HepG2 (cell line): ENCODE measurements around the gene HES6. TPM values are rescaled to one million over a fixed set of nuclear protein-coding genes. Genes with fewer than 3 reads are reported as not detected.
A peak's percentile ranks its signal among the peaks of the same experiment; 100 is the strongest.

Experiments used
- ATAC-seq: fragments of 200-7000 bp; cut with Tn5 transposase; 3 replicates; pipeline ENCODE4 v1.9.1; 2020; ENCODE audit warnings: mild to moderate bottlenecking, moderate library complexity
- BruUV-seq: library from RNA; stranded (reverse); fragments of 400-500 nt; replicated peaks from 2 replicates; lab custom pipeline; 2021; lab: Mats Ljungman, UMichigan
- CTCF ChIA-PET: fragments of 300-600 bp; formaldehyde crosslinking; extraction: SDS; loops from one replicate; lab custom pipeline; 2021; ENCODE audit warnings: low total read pairs, inconsistent platforms, low intra/inter-chr PET ratio; lab: Yijun Ruan, JAX
- POLR2A ChIA-PET: fragments of 350-600 bp; sonication (Branson Sonifier 250); formaldehyde crosslinking; loops from one replicate; lab custom pipeline; 2020; ENCODE audit warnings: antibody characterized with exemption, inconsistent platforms; lab: Yijun Ruan, JAX
- DNase-seq: peaks from one replicate; pipeline ENCODE4 v3.0.0-alpha.2; 2015; ENCODE audit warnings: low spot score
- FAIRE-seq: peaks from 3 replicates; lab custom pipeline; 2011; peaks lifted over from hg19 to GRCh38; lab: Jason Lieb, UNC
- H2AFZ ChIP-seq: one replicate; pipeline ENCODE4 v1.6.1; 2011; ENCODE audit warnings: low read length, inconsistent platforms
- H3K27ac ChIP-seq: fragments of 300-600 bp; 3 replicates; pipeline ENCODE4 v1.8.0; 2011; ENCODE audit warnings: mixed run types, mild to moderate bottlenecking, mixed read lengths, low read length, inconsistent platforms; ENCODE audit not compliant: insufficient read depth; ENCODE audit errors: extremely low read length
- H3K27me3 ChIP-seq, 2 experiments: fragments of 200-600 bp in 1 of 2; 2 replicates in 1 of 2; 3 replicates in 1 of 2; pipeline versions ENCODE4 v1.6.0 to v1.8.0; 2011; ENCODE audit warnings: low read length in 2 of 2, mild to moderate bottlenecking in 2 of 2, moderate library complexity in 2 of 2, inconsistent platforms in 1 of 2; ENCODE audit not compliant: insufficient read depth in 2 of 2, control insufficient read depth in 1 of 2
- H3K36me3 ChIP-seq, 2 experiments: fragments of 200-600 bp in 1 of 2; replicated peaks in 1 of 2; 2 replicates in 1 of 2; 3 replicates in 1 of 2; pipeline versions ENCODE4 v1.5.1 to v1.8.0; 2011; ENCODE audit warnings: low read length in 2 of 2, inconsistent platforms in 1 of 2; ENCODE audit not compliant: insufficient read depth in 2 of 2, control insufficient read depth in 1 of 2
- H3K4me1 ChIP-seq: 2 replicates; pipeline ENCODE4 v1.5.1; 2012; ENCODE audit warnings: low read length, inconsistent platforms; ENCODE audit not compliant: insufficient read depth
- H3K4me2 ChIP-seq: 2 replicates; pipeline ENCODE4 v1.6.0; 2011; ENCODE audit warnings: low read depth, low read length, inconsistent platforms
- H3K4me3 ChIP-seq, 3 experiments: fragments of 200-600 bp in 1 of 3; sonication (generic), shearing (Covaris generic) in 1 of 3; replicated peaks in 1 of 3; 2 replicates each; pipeline ENCODE4 v1.5.1; 2011 to 2016; ENCODE audit warnings: low read length in 3 of 3, inconsistent platforms in 2 of 3, low read depth in 2 of 3, mild to moderate bottlenecking in 2 of 3, control low read depth in 1 of 3, mixed read lengths in 1 of 3; ENCODE audit not compliant: insufficient read depth in 1 of 3
- H3K79me2 ChIP-seq: one replicate; pipeline ENCODE4 v1.6.1; 2011; ENCODE audit warnings: low read length, inconsistent platforms; ENCODE audit not compliant: insufficient read depth
- H3K9ac ChIP-seq: 2 replicates; pipeline ENCODE4 v1.6.0; 2011; ENCODE audit warnings: mild to moderate bottlenecking, low read depth, low read length, inconsistent platforms; ENCODE audit not compliant: insufficient read depth
- H3K9me3 ChIP-seq: 2 replicates; pipeline ENCODE4 v1.5.1; 2012; ENCODE audit warnings: mild to moderate bottlenecking, low read length
- H4K20me1 ChIP-seq: 2 replicates; pipeline ENCODE4 v1.6.0; 2011; ENCODE audit warnings: inconsistent platforms, mild to moderate bottlenecking, low read length, moderate library complexity; ENCODE audit not compliant: insufficient read depth
- MAZ ChIP-seq, 2 experiments: sonication (generic) in 1 of 2; formaldehyde crosslinking in 1 of 2; IDR thresholded peaks; 2 replicates each; pipeline versions ENCODE4 v1.5.0 to v1.6.1; 2012 to 2020; ENCODE audit warnings: low read depth in 2 of 2, mild to moderate bottlenecking in 2 of 2, borderline replicate concordance in 1 of 2, improper control_type of control experiment in 1 of 2, low read length in 1 of 2, missing genetic modification reagents in 1 of 2, moderate library complexity in 1 of 2
- NFE2 ChIP-seq: sonication (generic); formaldehyde crosslinking; IDR thresholded peaks from 2 replicates; pipeline ENCODE4 v1.4.0; 2020; ENCODE audit warnings: missing genetic modification reagents
- SMAD3 ChIP-seq: sonication (generic); formaldehyde crosslinking; IDR thresholded peaks from 2 replicates; pipeline ENCODE4 v1.4.0; 2020; ENCODE audit warnings: missing genetic modification reagents
- TOPORS ChIP-seq: sonication (generic); formaldehyde crosslinking; IDR thresholded peaks from 2 replicates; pipeline ENCODE4 v1.8.0; 2023; ENCODE audit warnings: mild to moderate bottlenecking, missing genetic modification reagents
- XRCC5 ChIP-seq: fragments of 200-400 bp; formaldehyde crosslinking; optimal IDR thresholded peaks from 2 replicates; pipeline ENCODE3; 2017; ENCODE audit warnings: mild to moderate bottlenecking, low read length
- ZBTB3 ChIP-seq: sonication (generic); formaldehyde crosslinking; IDR thresholded peaks from 2 replicates; pipeline ENCODE4 v1.4.0; 2020; ENCODE audit warnings: low read depth, mild to moderate bottlenecking, moderate library complexity, missing genetic modification reagents, borderline replicate concordance
- ZNF142 ChIP-seq: sonication (generic); formaldehyde crosslinking; IDR thresholded peaks from 2 replicates; pipeline ENCODE4 v1.4.0; 2020; ENCODE audit warnings: missing genetic modification reagents
- ZNF564 ChIP-seq: sonication (generic); formaldehyde crosslinking; IDR thresholded peaks from 2 replicates; pipeline ENCODE4 v1.8.1; 2023; ENCODE audit warnings: mild to moderate bottlenecking, missing genetic modification reagents
- ZNF746 ChIP-seq: sonication (generic); formaldehyde crosslinking; IDR thresholded peaks from 2 replicates; pipeline ENCODE4 v1.8.0; 2022; ENCODE audit warnings: mild to moderate bottlenecking, missing genetic modification reagents
- WGBS: methylation state at CpG from one replicate; pipeline ENCODE4 v1.1.6; 2017; ENCODE audit warnings: low lambda C conversion rate; 5-methylcytosine and 5-hydroxymethylcytosine counted together
- in situ Hi-C: cut with HindIII; loops from 2 replicates; pipeline ENCODE4 v1.10.0; 2017; ENCODE audit warnings: low pct_unique_long_range_greater_than_20kb; ENCODE audit not compliant: extremely low pct_ligation_motif_present
- intact Hi-C: fragments of 100-400 bp; cut with micrococcal nuclease; formaldehyde crosslinking; loops from one replicate; pipeline ENCODE4 v1.10.0; 2022; ENCODE audit not compliant: unreplicated experiment
- polyA plus RNA-seq, 8 experiments: library from polyadenylated mRNA; depleted of rRNA in 3 of 8; stranded (reverse) in 7 of 8; unstranded in 1 of 8; fragments of >200 nt; fragmentation: Illumina TruSeq in 4 of 8; extraction: Trizol in 4 of 8; gene quantifications; 2 replicates each; pipeline versions ENCODE4 v1.2.1 to v1.2.3, GENCODE V29; 2011 to 2016; ENCODE audit warnings: low read depth in 4 of 8, missing spikeins in 1 of 8, mixed read lengths in 1 of 8; ENCODE audit not compliant: insufficient read depth in 1 of 8
- total RNA-seq, 5 experiments: library from RNA; depleted of rRNA; stranded (reverse); fragments of >200 nt; fragmentation: Illumina TruSeq; extraction: Trizol; gene quantifications; 2 replicates each; pipeline ENCODE4 v1.2.3, GENCODE V29; 2016; ENCODE audit warnings: low read depth in 1 of 5
- TF ChIP-seq, protein P1 (sequence below): sonication (generic); formaldehyde crosslinking; IDR thresholded peaks from 2 replicates; pipeline ENCODE4 v1.4.0; 2020; ENCODE audit warnings: missing genetic modification reagents, borderline replicate concordance

HES6 gene
- total and polyA plus RNA-seq, 2 of the 13 experiments (the other 11 are each of a cell fraction or from before 2014, with no cell fraction given), result 19.5 to 82.8 TPM

DNA sequence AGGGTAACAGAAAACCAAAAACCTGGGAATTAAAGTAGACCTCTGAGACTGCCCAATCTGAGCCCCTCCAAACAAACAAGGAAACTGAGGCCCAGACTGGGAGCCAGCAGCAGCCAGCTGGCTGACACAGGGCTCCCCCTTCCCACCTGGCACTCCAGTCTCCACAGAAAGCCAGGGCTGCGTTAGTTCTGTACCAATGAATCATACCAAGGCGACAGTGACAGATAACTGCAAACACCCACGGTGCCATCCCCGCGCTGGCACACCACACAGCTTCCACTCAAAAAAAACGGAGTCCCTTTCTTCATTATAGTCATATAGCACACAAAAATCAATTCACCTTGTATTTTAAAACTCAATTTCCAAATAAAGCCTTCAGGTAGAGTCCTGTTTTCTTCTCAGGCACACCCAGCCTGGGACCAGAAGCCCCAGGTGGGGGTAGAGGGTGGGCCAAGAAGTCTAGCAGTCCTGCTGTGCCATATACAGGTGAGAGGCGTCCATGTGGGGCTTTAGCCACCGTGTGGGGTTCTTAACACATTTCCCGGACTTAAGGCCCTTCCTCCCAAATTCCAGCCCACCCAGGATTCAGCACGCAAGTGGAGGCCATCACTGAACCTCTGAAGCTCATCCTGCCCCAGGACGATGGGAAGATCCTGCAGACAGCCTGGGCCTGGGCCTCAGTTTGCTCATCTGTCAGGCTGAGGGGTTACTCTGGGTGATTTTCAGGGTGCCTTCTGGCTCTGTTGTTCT is 47.3 kb upstream of the HES6 start:
- peaks cover 4% of the 10 kb centered on the region; the same call in 1 of the 2 replicates for H4K20me1 ChIP-seq
- H2AFZ ChIP-seq, result no peak overlapping the region
- peaks cover 4 to 6% of the 10 kb centered on the region in 2 experiments; a peak in 1 of 5 replicates for H3K36me3 ChIP-seq
- ChIA-PET POLR2A (interaction anchor here (0.9 to 7.3 kb wide), 5 partner anchors 18 to 48 kb away, joined by 3 to 44 read pairs (median 3); partner anchors contain the start of gene HES6), CTCF (no interaction called here)
- ATAC-seq (no peak), FAIRE-seq (no peak), DNase-seq (no peak)
- peaks cover 67% of the 10 kb centered on the region for H3K4me1 ChIP-seq
- H3K4me3 ChIP-seq, result peak overlapping the region; percentile 75 to 99 (median 87)
- intact Hi-C loops (loop anchor here (5.0 kb wide), 2 partner anchors 35 to 225 kb away; partner anchors contain the start of genes SCLY and TRAF3IP1), in situ Hi-C loops (no loop called here)
- no peaks in the 10 kb centered on the region for H3K9me3 ChIP-seq
- H3K27ac ChIP-seq, result peak overlapping the region; percentile 99
- peak overlapping the region; percentile 99 for H3K9ac ChIP-seq
- WGBS, result 53% methylated on average over 11 of the region's 11 CpGs
- no peaks in the 10 kb centered on the region; a peak in 1 of 5 replicates for H3K27me3 ChIP-seq
- peak overlapping the region; percentile 96 for H3K4me2 ChIP-seq
- BruUV-seq, result no TSS peak
- H3K79me2 ChIP-seq, result peaks cover 60% of the 10 kb centered on the region
- TF ChIP-seq MAZ (IDR thresholded peaks at IDR 0.05; ENCODE audit: borderline replicate concordance, low read depth, low read length) (0 out of 2 replicates have a peak, but pooled peaks have one; percentile 1), MAZ (CRISPR knock-in tag; IDR thresholded peaks at IDR 0.05; ENCODE audit: low read depth) (no peak), ZNF564 (CRISPR knock-in tag) (0 out of 2 replicates have a peak, but pooled peaks have one; percentile 25), ZBTB3 (no peak), SMAD3 (CRISPR knock-in tag) (no peak), TOPORS (CRISPR knock-in tag) (no peak), NFE2 (CRISPR knock-in tag) (no peak), XRCC5 (no peak), ZNF746 (CRISPR knock-in tag) (0 out of 2 replicates have a peak, but pooled peaks have one; percentile 11), ZNF142 (CRISPR knock-in tag) (no peak)
- TF ChIP-seq, protein P1, sequence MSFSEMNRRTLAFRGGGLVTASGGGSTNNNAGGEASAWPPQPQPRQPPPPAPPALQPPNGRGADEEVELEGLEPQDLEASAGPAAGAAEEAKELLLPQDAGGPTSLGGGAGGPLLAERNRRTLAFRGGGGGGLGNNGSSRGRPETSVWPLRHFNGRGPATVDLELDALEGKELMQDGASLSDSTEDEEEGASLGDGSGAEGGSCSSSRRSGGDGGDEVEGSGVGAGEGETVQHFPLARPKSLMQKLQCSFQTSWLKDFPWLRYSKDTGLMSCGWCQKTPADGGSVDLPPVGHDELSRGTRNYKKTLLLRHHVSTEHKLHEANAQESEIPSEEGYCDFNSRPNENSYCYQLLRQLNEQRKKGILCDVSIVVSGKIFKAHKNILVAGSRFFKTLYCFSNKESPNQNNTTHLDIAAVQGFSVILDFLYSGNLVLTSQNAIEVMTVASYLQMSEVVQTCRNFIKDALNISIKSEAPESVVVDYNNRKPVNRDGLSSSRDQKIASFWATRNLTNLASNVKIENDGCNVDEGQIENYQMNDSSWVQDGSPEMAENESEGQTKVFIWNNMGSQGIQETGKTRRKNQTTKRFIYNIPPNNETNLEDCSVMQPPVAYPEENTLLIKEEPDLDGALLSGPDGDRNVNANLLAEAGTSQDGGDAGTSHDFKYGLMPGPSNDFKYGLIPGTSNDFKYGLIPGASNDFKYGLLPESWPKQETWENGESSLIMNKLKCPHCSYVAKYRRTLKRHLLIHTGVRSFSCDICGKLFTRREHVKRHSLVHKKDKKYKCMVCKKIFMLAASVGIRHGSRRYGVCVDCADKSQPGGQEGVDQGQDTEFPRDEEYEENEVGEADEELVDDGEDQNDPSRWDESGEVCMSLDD (CRISPR knock-in tag), result peak; percentile 29; the same call in 1 of the 2 replicates
